HG02642 (cell line): ENCODE data around the gene WWOX.

Experiments used
- ATAC-seq: cut with Tn5 transposase; IDR thresholded peaks from one replicate; pipeline ENCODE4 v1.9.1; 2021; ENCODE audit warnings: mild to moderate bottlenecking; ENCODE audit not compliant: unreplicated experiment, poor library complexity

Gene WWOX

DNA sequence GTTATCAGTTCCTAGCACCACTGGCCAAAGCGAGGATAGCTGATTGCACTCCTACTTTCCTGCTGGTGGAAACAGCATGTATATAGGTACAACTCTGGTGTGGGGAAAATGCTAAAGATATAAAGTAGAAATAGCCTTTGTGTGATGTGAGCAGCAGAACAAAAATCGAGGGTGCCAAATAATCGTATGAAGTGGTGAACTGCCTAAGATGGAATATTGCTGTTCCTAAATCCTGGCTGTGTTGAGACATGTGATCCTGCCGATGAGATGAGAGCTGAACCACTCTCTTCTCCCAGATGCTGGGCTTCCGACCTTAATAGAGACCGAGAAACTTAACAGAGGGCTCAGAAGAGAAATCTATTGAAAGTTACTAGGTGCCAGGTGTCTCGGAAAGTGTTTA is 117.8 kb downstream of the WWOX start:
- ATAC-seq: no peak

DNA sequence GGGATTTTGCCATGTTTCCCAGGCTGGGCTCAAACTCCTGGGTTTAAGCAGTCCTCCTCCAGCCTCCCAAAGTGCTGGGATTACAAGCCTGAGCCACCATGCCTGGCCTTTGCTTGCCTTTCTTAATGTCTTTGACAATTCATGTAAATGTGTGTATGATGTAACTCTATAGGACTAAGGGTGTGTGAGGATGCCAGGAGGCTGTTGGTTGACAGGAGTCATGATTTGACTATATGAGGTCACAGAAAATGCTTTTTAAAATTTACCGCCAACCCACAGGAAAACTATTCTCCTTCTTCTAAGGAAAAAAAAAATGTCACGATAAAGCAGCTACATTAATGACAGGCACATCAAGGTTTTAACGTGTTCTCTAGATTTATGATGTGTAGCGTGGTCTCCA is 118.8 kb downstream of the WWOX start:
- no peak for ATAC-seq

DNA sequence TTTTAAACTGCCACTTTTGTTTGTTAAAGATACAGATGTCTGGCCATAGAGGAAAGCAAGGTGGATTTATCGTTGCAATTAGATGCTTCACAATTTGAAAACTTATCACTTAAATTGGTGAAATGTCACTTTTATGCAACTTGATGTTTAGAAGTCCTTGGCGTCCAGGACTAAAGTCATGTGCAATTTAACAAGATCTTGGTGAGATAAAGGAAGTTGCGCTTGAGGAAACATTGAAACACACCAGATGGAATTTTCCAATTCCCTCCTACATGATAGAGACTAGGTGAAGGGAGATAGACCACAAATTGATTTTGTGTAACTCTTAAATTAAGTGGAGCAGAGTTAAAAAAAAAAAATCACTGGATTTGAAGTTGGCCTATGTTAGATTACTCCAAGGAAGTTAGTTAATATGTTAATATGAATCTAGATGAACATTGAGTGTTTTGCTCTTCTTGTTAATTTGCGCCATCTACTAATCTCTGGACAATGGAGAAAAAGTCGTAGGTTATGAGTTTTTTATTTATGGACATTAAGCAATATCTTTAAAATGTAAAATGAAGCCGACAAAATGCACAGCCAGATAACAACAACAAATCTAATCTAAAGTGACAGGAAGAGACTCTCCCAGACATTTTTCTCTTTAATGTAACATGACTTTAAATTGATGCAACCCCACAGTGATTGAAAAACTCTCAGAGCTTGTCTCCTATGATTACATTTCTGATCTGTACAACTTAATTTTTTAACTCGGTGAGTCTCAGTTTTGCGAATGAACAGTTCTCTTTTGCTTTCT is 119.6 kb downstream of the WWOX start:
- no peak for ATAC-seq

DNA sequence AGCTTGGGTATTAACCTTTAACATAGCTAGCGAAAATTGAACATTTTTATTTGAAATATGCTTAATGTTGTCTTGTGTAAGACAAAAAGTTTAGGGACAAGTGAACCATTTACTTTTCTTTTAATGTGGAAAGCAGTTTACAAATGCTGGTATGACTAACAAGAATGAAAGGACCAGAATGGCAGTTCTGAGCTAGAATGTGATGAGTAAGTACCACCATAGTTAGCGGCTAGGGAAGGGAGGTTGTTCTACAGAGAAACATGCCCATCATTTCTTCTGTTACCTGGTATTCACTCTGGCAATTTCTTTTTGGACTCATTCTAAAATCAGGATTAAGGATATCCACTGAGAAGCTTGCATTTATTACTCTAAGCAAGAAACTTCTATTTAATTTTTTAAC is 121.1 kb downstream of the WWOX start:
- no peak for ATAC-seq

DNA sequence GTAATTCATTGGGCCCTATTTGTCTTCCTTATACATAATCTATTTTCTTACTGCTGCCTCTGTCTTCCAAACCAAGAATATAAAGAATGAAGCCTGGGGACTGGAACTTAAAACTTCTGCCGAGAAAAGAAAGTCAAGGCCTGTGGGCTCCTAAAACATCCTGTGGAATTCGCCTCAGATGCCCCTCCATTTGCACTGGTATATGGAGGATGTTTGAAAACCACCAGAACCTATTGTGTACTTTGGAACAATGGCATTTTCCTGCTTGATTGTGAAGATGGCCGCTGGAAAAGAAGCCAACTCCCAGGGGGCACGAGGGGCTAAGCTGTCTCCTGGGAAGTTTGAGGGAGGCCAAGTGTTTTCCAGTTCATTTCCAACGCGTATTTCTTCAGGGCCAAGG is 122.4 kb downstream of the WWOX start:
- ATAC-seq: no peak

DNA sequence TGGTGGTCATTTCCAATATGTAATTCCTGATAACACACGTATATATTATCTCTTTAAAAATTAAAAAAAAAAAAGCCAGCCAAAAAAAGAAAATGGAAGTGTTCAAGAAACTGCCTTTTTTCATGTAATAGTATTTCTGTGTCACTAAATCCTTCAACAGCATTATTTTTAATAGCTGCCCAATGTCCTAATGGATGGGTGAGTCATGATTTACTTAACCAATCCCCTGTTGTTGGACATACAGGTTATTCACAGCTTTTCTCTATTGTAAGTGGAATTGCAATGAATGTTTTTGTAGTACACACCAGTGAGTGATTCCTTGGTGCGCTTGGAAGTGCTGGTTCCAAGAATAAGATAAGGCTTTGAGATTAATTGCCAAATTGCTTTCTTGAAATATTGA is 124.9 kb downstream of the WWOX start:
- no peak for ATAC-seq

DNA sequence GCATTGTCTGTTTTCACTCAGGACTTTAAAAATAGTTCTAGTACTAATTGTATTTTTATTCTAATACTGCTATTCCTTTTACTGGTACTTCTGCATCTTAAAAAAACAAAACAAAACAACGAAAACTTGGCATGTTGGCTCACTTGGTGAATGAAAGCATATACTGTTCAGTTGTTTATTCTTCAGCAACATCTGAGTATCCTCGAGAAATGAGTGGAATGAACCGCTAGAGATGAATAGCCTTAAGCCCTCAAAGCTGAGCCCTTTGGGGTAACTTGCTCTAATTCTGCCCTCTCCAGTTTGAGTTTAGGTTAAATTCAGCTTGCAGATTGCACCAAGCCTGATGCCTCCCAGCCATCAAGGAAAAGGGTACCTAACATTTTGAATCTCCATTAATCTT is 126.5 kb downstream of the WWOX start:
- no peak for ATAC-seq

DNA sequence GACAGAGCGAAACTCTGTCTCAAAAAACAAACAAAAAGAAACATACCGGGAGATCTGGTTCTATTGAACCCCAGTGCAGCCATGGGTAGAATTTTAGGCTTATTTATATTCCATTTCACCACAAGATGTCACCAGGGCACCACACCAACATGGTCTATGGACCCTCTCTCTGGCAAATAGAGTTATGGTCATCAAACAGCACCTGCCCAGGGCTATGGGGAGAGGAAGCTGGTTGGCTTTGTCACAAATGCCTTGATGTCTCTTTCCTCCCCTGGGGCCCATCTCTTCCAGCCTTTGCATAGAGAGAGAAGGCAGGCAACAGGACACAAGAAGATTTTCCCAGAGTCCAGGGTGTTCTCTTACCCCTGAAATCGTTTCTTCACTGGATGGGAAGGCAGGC is 128.4 kb downstream of the WWOX start:
- no peak for ATAC-seq

DNA sequence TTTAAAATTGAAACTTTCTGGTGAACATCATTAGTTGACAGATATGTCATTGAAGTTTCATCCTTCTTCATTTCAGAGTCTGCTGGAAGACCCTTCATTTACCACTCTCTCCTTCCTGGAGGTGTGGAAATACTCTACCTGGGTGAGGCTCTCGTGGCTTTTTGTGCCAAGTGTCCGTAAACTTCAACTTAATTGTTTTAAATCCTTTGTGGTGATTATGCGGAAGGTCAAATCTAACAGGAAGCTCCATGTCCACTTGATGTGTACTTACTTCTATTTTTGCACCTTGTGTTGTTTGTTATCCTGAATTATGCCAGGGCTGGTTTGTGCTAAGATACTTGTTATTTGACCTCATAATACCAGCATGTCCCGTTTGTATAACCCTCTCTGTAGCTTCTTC is 129.2 kb downstream of the WWOX start:
- ATAC-seq: no peak

DNA sequence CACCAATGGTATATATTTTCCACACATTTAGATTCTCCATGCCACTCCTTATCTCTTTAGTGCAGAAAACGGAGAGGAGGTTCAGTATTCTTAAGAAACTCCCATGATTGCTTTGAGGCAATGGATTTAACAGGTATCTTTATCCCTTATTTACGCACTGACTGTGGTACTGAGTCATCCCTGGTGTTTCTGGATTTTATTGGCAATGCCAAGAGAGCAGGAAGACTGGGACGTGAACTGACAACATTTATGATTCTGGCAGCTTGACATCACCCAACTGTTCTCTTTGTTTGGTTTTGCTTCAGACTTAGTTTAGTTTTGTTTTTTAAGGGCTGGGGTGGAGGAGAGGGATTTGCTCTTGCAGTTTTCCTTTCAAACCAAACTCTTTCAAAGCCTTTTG is 131.4 kb downstream of the WWOX start:
- no peak for ATAC-seq

DNA sequence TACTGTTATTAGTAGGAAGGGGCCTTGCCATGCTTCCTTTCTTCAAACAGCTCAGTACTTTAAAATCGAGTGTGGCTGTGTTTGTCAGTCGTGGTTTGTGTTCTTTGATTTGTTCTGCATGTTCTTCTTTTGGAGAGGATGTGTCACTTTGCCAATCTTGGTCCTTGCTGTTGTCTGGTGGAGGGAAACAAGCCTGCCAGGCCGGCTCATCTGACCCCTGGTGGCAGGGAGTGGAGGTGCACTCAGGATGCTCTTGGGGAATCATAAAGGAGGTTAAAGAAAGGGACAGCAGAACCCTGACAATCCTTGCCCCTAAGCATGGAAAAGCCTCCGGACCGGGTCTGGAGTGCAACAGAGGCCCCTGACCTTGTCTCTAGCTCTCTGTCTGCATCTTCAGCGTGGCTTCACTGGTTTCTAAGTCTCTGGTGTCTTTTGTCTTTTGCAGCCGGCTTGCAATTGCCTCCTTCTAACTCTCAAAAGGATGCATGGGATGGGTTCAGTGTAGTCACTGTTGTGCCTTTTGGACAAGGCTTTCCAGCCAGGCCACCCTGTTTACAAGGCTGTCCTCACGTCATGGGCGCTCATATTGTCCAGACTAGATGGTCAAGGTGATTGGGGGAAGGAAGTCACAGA is 135.8 kb downstream of the WWOX start:
- peak; percentile 93 for ATAC-seq

DNA sequence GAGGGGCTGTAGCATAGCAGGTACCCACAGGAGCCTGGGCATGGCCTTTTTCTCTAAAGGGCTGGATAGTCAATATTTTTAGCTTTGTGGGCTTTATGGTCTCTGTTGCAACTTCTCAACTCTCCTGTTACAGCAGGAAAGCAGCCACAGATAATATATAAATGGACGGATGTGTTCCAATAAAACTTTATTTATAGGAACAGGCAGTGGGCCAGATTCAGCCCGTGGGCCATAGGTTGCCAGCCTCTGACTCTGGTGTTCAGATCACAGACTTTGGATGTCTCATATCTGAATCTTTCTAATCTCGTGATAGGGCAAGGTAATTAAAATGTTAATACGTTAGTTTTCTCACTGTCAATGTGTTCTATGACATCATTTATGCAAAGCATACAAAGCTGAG is 136.4 kb downstream of the WWOX start:
- ATAC-seq: no peak

DNA sequence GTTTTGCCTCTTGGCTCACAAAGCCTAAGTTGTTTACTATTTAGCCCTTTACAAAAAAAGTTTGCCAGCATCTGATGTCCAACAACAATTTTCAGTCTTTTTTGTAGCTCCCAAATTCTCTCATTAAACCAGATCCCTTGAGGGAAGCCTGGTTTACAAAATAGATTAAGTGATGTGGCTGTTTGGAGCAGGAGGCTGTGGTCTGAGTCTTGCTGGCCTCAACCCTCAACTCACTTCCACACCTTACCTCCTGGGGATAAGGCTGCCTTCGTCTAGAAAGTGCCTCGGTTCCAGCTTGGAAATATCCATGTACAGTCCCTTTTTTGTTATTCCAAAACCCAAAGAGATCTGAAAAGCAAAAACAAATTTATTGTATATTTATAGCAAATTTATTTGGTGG is 138.4 kb downstream of the WWOX start:
- ATAC-seq: no peak

DNA sequence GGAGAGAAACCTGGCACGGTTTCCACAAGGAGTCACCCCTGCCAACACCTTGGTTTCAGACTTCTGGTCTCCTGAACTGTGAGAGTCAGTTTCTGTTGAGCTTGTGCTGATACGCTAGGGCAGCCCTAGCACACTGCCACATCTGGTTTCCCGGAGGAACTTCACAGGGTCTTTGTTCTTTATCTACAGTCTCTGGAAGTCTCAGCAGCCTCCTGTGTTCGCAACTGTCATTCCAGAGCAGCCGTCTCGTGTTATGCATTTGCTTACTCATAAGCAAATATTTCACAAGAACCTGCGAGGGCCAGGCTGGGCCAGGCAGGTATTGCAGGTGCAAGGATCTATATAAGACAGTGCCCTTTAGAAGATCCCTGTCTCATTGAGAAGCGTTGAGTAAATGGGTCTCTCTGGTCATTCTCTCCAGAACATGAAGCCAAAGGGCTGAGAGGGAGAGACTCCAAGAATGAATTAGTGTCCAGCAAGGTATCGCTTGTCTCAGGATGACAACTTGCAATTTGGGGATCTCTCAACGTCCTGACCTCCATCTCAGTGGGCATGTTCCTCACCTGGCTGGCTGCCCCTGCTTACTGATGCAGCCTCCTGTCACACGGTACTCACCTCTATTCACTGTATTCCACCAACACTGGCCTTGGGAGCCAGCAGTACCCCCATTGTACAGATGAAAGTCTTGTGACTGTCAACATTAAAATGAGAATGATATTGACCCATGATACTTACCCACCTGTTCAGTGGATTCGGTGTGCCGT is 141.2 kb downstream of the WWOX start:
- ATAC-seq: no peak

DNA sequence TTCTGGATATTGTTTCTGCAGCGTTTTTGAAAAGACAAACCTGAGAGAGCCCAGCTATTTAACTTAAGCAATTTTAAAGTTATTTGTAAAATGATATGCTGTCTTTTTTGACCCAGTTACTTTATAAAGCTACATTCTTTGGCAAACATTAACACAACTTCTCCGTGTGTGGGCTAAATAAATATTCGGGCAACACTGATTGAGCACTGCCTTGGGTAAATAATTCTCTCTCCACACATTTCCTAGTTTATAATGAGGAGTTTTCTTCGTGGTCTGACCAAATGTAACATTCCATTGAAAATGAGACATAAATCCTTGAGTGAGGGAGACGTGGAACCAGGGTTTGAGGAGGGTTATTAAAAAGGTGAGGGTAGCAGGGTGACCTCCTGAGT is 142.8 kb downstream of the WWOX start:
- no peak for ATAC-seq

DNA sequence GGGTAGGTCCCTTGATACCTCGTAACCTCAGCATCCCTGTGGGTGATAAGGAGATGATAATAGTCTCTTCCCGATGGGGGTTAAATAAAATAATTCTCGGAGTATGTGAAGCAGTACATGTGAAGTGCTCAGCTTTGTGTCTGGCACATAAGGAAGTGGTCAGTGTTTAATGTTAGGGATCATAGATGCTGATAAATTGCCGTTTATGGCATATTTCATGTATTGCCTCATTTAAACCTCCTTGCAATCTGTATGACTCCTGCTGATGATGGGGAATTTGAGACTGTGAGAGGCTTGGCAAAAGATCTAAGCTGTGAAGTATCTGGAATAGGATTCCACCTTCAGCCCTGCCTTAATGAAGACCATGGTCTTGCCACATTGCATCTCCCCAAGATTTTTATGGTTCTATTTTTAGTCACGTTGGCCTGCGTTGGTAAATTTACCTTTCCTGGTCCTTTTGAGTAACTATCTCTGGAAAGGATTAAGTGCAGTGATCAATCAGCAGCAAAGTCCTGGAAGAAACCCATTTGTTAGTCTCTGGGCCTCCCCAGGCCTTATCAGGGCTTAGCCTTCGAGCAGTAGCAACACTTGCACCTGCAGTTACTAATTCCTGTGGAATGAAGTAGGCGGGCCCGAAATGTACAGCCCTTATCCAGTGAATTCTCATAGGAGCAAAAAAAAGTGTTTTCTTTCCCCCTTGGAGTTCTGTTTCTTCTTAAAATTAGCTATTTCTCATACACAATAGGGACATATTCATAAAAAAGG is 144.9 kb downstream of the WWOX start:
- no peak for ATAC-seq

DNA sequence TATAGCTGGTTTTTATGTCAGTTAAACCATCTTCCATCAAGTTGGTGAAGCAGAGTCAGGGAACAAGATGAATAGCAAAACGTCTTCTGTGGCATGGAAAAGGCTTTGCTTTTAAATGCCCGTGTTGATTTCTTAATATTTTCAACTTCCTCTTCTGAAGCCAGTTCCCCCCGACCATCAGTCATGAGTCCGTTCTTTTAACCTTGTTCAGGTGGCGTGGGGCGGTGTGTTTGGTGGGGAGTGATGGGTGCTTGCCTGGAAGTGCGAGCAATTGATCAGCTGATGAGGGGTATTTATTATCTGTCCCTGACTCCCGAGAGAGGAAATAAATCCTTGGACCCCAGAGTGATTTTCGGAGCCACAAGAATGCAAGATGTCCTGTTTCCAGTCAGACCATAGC is 147.1 kb downstream of the WWOX start:
- ATAC-seq: no peak

DNA sequence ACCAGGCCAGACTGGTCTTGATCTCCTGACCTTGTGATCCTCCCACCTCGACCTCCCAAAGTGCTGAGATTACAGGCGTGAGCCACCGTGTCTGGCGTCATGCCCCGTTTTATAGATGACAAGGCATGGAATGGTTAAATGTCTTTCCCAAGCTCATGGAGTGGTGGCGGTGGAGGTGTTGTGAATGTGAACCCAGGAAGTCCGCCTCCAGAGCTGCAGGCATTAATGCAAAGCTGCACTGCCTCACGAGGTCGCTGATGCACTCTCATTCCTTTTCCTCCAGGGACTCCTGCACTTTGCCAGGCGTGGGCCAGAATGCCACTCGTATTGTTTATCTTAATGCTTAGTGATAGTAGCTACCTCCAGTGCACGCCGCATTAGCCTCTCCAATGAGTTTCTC is 149.6 kb downstream of the WWOX start:
- ATAC-seq: no peak

DNA sequence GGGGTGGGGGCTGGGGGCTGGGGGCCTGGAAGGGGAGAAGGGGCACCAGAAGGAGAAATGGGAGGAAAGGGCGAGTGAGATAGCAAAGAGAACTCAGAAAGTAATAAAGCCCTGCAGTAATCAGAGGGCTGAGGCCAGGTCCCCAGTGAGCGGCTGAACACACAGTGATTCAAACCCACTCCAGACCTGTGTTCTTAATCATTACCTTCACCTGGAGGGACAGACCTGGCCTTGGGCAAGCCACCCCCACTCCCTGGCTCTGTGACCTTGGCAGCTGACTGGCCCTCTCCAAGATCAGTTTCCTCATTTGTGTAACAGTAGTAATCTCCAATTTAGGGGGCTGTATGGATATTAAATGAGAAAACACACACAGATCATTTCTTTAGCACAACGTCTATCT is 150.4 kb downstream of the WWOX start:
- ATAC-seq: no peak

DNA sequence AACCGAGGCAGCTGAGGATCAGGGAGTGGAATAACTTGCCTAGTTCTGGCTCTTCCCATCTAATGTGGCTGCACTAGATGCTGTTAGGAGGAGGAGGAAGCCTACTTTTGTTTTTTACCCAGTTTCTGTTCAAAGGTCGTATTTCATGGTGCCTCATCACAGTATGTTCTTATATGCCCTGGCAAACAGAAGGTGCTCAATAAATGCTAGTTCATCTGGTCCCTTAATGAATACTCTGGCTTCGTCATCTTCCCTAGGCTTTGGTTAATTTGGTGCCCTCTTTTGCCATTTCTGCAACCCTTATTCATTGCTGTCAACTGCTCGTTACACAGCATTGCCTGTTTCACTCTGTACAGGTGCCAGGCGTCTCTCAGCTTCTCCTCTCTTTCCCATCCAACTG is 151.7 kb downstream of the WWOX start:
- no peak for ATAC-seq

DNA sequence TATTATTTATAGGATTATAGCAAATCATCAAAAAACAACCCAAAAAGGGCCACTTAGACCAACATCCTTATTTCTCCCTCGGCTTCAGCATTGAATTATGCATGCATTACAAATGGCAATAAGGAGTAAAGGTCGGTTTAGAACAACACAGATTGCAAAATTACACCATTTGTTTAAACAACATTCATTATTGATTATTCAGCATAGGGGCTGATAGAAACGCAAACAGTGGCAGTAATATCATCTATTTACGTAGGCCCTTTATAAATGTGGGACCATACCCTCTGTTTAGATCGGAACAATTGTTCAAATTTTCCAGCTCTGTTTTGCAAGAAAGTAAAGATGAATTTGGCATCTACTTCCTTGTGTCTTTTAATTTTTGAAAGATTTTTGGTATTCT is 153.3 kb downstream of the WWOX start:
- no peak for ATAC-seq
